ENCODE data around the gene GATA5.
A peak's percentile ranks its signal among the peaks of the same experiment; 100 is the strongest.

GATA5 gene

GRCh38 chr20:62451156-62451767, 24.5 kb downstream of the GATA5 start:
- DNase-seq: no peak

- no peak for DNase-seq
Measured at GRCh38 chr20:62449951-62450691, 25.7 kb downstream of the GATA5 start.

- no peak for DNase-seq
Measured at GRCh38 chr20:62448788-62449187, 27.0 kb downstream of the GATA5 start.

GRCh38 chr20:62448038-62448437, 27.8 kb downstream of the GATA5 start:
- DNase-seq: no peak

- DNase-seq: no peak
Measured at GRCh38 chr20:62446888-62447869, 28.6 kb downstream of the GATA5 start.

- no peak for DNase-seq
Measured at GRCh38 chr20:62446481-62446880, 29.3 kb downstream of the GATA5 start.

GRCh38 chr20:62445553-62446340, 30.0 kb downstream of the GATA5 start:
- DNase-seq: no peak

GRCh38 chr20:62444286-62444685, 31.5 kb downstream of the GATA5 start:
- DNase-seq: no peak

- no peak for DNase-seq
Measured at GRCh38 chr20:62441987-62442539, 33.7 kb downstream of the GATA5 start.

GRCh38 chr20:62439218-62439617, 36.6 kb downstream of the GATA5 start:
- no peak for DNase-seq

GRCh38 chr20:62437927-62438326, 37.9 kb downstream of the GATA5 start:
- peak; percentile 65 for DNase-seq

- no peak for DNase-seq
Measured at GRCh38 chr20:62437496-62437895, 38.3 kb downstream of the GATA5 start.

GRCh38 chr20:62436692-62437091, 39.1 kb downstream of the GATA5 start:
- no peak for DNase-seq

GRCh38 chr20:62433658-62434497, 41.9 kb downstream of the GATA5 start:
- no peak for DNase-seq

GRCh38 chr20:62430866-62431447, 44.8 kb downstream of the GATA5 start:
- no peak for DNase-seq

- DNase-seq: no peak
Measured at GRCh38 chr20:62430311-62430853, 45.4 kb downstream of the GATA5 start.

- DNase-seq: no peak
Measured at GRCh38 chr20:62429455-62430310, 46.1 kb downstream of the GATA5 start.

GRCh38 chr20:62428396-62429295, 47.1 kb downstream of the GATA5 start:
- no peak for DNase-seq

GRCh38 chr20:62428002-62428372, 47.8 kb downstream of the GATA5 start:
- no peak for DNase-seq

All from right hindlimb (tissue), 1 donor.